Small intestine (tissue), 7 donors: Measurements from ENCODE around the gene CARD9. TPM values are rescaled to one million over a fixed set of nuclear protein-coding genes. Genes with fewer than 3 reads are reported as not detected.

ENCODE experiments used
- DNase-seq, 2 donors: peaks; one replicate each; pipeline versions ENCODE4 v3.0.0 to v3.0.0-alpha.2; 2013
- FAIRE-seq: peaks from 2 replicates; lab custom pipeline; 2012; peaks lifted over from hg19 to GRCh38; lab: Jason Lieb, UNC
- H3K27ac ChIP-seq, 3 donors: one replicate each; pipeline ENCODE4 v1.5.1; 2013; ENCODE audit warnings: low read length in 2 of 3, mild to moderate bottlenecking in 2 of 3, control low read depth in 1 of 3, inconsistent platforms in 1 of 3, low read depth in 1 of 3, moderate library complexity in 1 of 3
- H3K27me3 ChIP-seq, 3 donors: one replicate each; pipeline ENCODE4 v1.6.1; 2013; ENCODE audit warnings: low read length in 3 of 3, inconsistent platforms in 1 of 3; ENCODE audit not compliant: control insufficient read depth in 3 of 3, insufficient read depth in 3 of 3
- H3K36me3 ChIP-seq, 3 donors: one replicate each; pipeline ENCODE4 v1.6.1; 2013; ENCODE audit warnings: low read length in 3 of 3, inconsistent platforms in 1 of 3, low read depth in 1 of 3, mild to moderate bottlenecking in 1 of 3, moderate library complexity in 1 of 3; ENCODE audit not compliant: control insufficient read depth in 3 of 3, insufficient read depth in 2 of 3
- H3K4me1 ChIP-seq, 3 donors: one replicate each; pipeline ENCODE4 v1.6.1; 2013; ENCODE audit warnings: low read length in 2 of 3, inconsistent platforms in 1 of 3, low read depth in 1 of 3, mild to moderate bottlenecking in 1 of 3, moderate library complexity in 1 of 3; ENCODE audit not compliant: control insufficient read depth in 3 of 3, insufficient read depth in 2 of 3
- H3K4me3 ChIP-seq, 3 donors: one replicate each; pipeline ENCODE4 v1.5.1; 2013; ENCODE audit warnings: low read length in 3 of 3, control low read depth in 1 of 3, inconsistent platforms in 1 of 3, low read depth in 1 of 3, mild to moderate bottlenecking in 1 of 3, moderate library complexity in 1 of 3
- H3K9me3 ChIP-seq, 2 donors: one replicate each; pipeline ENCODE4 v1.6.1; 2013; ENCODE audit warnings: low read depth in 1 of 2, low read length in 1 of 2; ENCODE audit not compliant: control insufficient read depth in 2 of 2, insufficient read depth in 1 of 2
- WGBS, 3 donors: extraction: QIAGEN DNeasy Blood & Tissue Kit; methylation state at CpG; one replicate each; pipeline ENCODE4 v1.1.7; 2013; 5-methylcytosine and 5-hydroxymethylcytosine counted together
- polyA plus RNA-seq, 4 donors: library from polyadenylated mRNA; stranded (reverse) in 3 of 4; unstranded in 1 of 4; fragments of 200-250 nt in 3 of 4; fragments of 120-200 nt in 1 of 4; gene quantifications; one replicate each; pipeline versions ENCODE4 v1.2.1 to v1.2.3, GENCODE V29; 2013
- donor health status: healthy with polysubstance abuse.
- donor health status: control.
- donor health status: control.
- donor health status: Bipolar disorder and iron deficiency.
- donor health status: healthy.

CARD9 gene
- polyA plus RNA-seq, 4 donors: 1.8 to 3.8 (median 2.3) TPM

- DNase-seq (no peak), FAIRE-seq (no peak)
- Histone ChIP-seq H3K27ac (no peak overlapping the region), H3K4me3 (no peak overlapping the region), H3K4me1 (peaks cover 4 to 11% (median 4%) of the 10 kb centered on the region in 3 donors), H3K9me3 (no peaks in the 10 kb centered on the region), H3K36me3 (peaks cover 8 to 69% (median 9%) of the 10 kb centered on the region in 3 donors), H3K27me3 (no peaks in the 10 kb centered on the region)
- WGBS, 3 donors: 87 to 91% (median 90%) methylated on average over 14 of the region's 14 CpGs
These were observed 31.3 kb upstream of the CARD9 start for GRCh38 chr9:136404801-136405136.

GRCh38 chr9:136403915-136404800 lies 30.7 kb upstream of the CARD9 start:
- peaks cover 0 to 5% (median 1%) of the 10 kb centered on the region in 3 donors for H3K4me1 ChIP-seq
- no peak overlapping the region for H3K4me3 ChIP-seq
- H3K36me3 ChIP-seq: peaks cover 8 to 69% (median 9%) of the 10 kb centered on the region in 3 donors
- H3K9me3 ChIP-seq: no peaks in the 10 kb centered on the region
- 74 to 90% (median 81%) methylated on average over 32 of the region's 32 CpGs for WGBS, 3 donors
- H3K27me3 ChIP-seq: no peaks in the 10 kb centered on the region
- no peak overlapping the region for H3K27ac ChIP-seq
- DNase-seq (no peak), FAIRE-seq (no peak)

GRCh38 chr9:136403538-136403914 lies 30.1 kb upstream of the CARD9 start:
- Histone ChIP-seq H3K27me3 (no peaks in the 10 kb centered on the region), H3K36me3 (peaks cover 8 to 70% (median 9%) of the 10 kb centered on the region in 3 donors), H3K4me3 (no peak overlapping the region), H3K27ac (peak overlapping the region in 1 of 3 donors; percentile 9), H3K9me3 (no peaks in the 10 kb centered on the region), H3K4me1 (peaks cover 0 to 6% (median 5%) of the 10 kb centered on the region in 3 donors)
- DNase-seq: peak in 1 of 2 donors; percentile 33
- FAIRE-seq: no peak
- 67 to 82% (median 72%) methylated on average over 4 to 5 of the region's 5 CpGs for WGBS, 3 donors

GRCh38 chr9:136402067-136402466 lies 28.6 kb upstream of the CARD9 start:
- H3K4me1 ChIP-seq: peaks cover 0 to 6% (median 5%) of the 10 kb centered on the region in 3 donors
- FAIRE-seq: no peak
- H3K4me3 ChIP-seq: no peak overlapping the region
- peaks cover 6 to 70% (median 10%) of the 10 kb centered on the region in 3 donors for H3K36me3 ChIP-seq
- DNase-seq: no peak
- WGBS, 3 donors: 84 to 90% (median 86%) methylated on average over 13 of the region's 13 CpGs
- H3K27ac ChIP-seq: no peak overlapping the region
- no peaks in the 10 kb centered on the region for H3K9me3 ChIP-seq
- no peaks in the 10 kb centered on the region for H3K27me3 ChIP-seq

- DNase-seq (no peak), FAIRE-seq (no peak)
- H3K27me3 ChIP-seq: no peaks in the 10 kb centered on the region
- no peaks in the 10 kb centered on the region for H3K9me3 ChIP-seq
- peaks cover 0 to 6% (median 5%) of the 10 kb centered on the region in 3 donors for H3K4me1 ChIP-seq
- H3K36me3 ChIP-seq: peaks cover 4 to 71% (median 10%) of the 10 kb centered on the region in 3 donors
- H3K4me3 ChIP-seq: no peak overlapping the region
- 91 to 94% (median 93%) methylated on average over 18 of the region's 18 CpGs for WGBS, 3 donors
- no peak overlapping the region for H3K27ac ChIP-seq
These were observed 27.9 kb upstream of the CARD9 start for GRCh38 chr9:136401173-136401922.

- peak within 1 kb of the TSS; percentile 60 to 80 (median 76) for H3K4me3 ChIP-seq
- FAIRE-seq (no peak), DNase-seq (peak; percentile 85 to 96)
- peak within 1 kb of the TSS in 2 of 3 donors; percentile 0 to 70 for H3K27ac ChIP-seq
- no peaks in the 10 kb centered on the region for H3K9me3 ChIP-seq
- peaks cover 7 to 71% (median 8%) of the 10 kb centered on the region in 3 donors for H3K36me3 ChIP-seq
- 6 to 8% (median 6%) methylated on average over 50 to 71 of the region's 71 CpGs for WGBS, 3 donors
- H3K4me1 ChIP-seq: peaks cover 0 to 6% (median 5%) of the 10 kb centered on the region in 3 donors
- H3K27me3 ChIP-seq: no peaks in the 10 kb centered on the region
These were observed 26.8 kb upstream of the CARD9 start, which contains the start of gene SNAPC4 for GRCh38 chr9:136400038-136400834. Gene SNAPC4 (minus strand): TSS chr9:136400170. CDS start chr9:136398428, 1,742 bp downstream.

GRCh38 chr9:136399176-136400037 lies 25.9 kb upstream of the CARD9 start:
- peaks cover 2 to 72% (median 7%) of the 10 kb centered on the region in 3 donors for H3K36me3 ChIP-seq
- WGBS, 3 donors: 1% methylated on average over 56 to 67 of the region's 67 CpGs
- H3K27me3 ChIP-seq: no peaks in the 10 kb centered on the region
- peak overlapping the region; percentile 60 to 80 (median 76) for H3K4me3 ChIP-seq
- H3K4me1 ChIP-seq: peaks cover 0 to 6% (median 5%) of the 10 kb centered on the region in 3 donors
- H3K9me3 ChIP-seq: no peaks in the 10 kb centered on the region
- H3K27ac ChIP-seq: peak overlapping the region in 1 of 3 donors; percentile 70
- DNase-seq: peak; percentile 46 to 76
- FAIRE-seq: no peak
